ENCODE results near the gene USP40.

The USP40 gene

DNA sequence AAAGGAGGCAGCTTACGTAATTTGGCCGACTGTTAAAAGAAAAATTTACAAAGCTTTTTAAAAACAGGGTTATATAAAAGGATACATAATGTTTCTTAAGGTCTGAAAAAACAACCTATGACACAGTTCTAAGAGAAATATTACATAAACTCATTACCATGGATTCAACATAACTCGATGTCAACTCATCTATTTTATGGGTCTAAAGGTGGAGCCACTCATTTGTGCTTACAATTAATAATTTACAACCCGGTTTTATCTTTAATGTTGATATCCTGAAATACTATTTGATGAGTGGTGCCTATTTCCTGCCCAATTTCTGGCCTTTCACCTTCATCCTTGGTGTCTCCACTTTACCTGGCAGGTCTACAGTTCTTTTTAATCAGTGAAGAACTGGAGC is 15.1 kb downstream of the USP40 start:
- DNase-seq = no peak

DNA sequence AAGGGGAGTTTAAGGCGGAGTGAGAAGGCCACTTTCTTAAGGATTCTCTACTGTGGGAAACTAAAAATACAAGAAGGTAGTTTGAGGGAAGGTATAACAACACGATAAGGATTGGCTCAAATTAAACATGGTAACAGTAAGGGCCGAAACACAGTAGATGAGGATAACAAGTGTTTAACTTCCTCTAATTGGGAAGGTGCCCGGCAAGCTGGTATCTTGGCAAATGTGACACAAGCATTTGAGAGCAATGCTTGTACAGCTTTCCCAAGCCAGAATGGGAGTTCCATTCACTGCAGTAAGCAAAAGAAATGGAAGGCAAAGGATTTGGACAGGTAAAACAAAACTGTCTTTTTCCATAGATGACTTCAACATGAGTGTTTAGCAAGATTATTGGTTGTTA is 19.8 kb downstream of the USP40 start:
- no peak for DNase-seq

DNA sequence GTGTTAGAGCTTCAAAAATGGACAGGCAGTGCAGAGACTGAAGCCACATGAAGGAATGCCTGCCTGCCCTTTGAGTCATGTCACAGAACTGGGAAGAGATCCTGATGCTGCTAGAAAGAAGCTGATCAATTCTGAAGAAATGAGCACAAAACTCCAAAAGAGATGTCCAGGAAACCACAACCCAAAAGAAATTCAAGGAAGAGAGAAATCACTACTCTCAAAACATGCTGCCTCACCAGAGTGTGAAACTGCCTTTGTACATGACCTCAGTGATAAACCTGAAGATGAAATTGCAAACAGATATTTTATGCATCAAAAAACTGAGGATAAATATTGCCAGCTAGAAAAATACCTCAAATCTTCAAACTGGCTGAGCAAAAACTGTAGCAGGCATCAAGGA is 20.5 kb downstream of the USP40 start:
- no peak for DNase-seq

DNA sequence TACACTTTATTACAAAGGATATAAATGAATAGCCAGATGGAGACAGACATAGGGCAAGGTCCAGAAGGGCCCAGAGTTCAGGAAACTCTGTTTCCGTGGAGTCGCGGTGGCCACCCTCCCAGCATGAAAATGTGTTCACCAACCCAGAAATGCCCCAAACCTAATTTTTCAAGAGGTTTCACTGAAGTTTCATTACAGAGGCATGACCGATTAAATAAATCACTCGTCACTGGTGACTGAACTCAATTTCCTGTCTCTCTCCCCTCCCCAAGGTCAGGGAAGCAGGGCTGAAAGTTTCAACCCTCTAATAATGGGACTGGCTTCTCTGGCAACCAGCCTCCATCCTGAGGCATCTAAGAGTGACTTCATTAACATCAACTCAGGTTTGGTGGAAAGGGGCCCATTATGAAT is 22.4 kb downstream of the USP40 start:
- DNase-seq = no peak

DNA sequence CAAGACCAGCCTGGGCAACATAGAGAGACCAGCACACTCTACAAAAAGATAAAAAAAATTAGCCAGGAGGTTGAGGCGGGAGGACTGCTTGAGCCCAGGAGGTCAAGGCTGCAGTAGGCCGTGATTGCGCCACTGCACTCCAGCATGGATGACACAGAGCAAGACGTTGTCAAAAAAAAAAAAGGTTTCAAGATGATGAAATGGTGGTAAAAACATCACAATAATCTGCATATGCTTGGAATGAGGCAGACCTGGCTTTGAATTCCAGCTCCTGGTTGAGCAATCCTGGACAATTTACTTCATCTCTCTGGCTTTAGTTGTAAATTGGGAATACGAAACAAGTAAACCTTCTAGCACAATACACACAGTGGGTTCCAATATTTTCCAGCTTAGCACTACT is 24.1 kb downstream of the USP40 start:
- DNase-seq = no peak

- DNase-seq = no peak
Observed at GRCh38 chr2:233538741-233539140, 27.8 kb downstream of the USP40 start.

DNA sequence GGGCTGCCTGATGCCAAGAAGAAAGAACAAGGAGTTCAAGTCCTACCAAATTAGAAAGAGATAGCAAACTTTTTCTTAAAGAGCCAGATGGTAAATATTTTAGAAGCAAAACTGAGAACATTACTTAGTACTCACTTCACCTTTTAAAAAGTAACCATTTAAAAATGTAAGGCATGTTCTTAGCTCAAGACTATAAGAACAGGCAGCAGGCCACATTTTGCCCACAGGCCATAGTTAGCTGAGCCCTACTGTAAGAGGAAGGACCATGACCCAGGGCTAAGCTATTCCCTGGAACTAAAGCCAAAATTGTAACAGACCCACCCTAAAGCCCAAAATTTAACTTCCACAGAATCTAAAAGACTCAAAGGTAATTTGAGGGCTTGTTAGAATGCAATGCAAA is 31.3 kb downstream of the USP40 start:
- no peak for DNase-seq

GRCh38 chr2:233532971-233533370 is 33.6 kb downstream of the USP40 start:
- DNase-seq = no peak

GRCh38 chr2:233531955-233532354 is 34.6 kb downstream of the USP40 start:
- DNase-seq = no peak

DNA sequence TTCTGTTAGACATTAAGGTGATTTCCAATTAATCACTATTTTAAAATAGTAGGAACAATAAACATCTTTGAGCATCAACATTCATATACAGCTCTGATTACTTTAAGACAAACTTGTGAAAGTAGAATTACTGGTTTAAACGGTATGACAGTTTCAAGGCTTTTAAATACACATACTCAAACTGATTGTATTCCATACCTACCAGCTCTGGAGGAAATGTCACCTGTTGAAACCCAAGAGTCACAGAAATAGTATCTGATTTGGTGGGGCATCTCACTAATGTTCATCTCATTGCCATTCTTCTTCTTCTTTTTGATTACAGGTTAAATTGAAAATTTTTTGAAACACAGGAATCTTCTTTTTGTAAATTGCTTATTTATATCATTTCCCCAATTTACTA is 36.2 kb downstream of the USP40 start:
- no peak for DNase-seq

DNA sequence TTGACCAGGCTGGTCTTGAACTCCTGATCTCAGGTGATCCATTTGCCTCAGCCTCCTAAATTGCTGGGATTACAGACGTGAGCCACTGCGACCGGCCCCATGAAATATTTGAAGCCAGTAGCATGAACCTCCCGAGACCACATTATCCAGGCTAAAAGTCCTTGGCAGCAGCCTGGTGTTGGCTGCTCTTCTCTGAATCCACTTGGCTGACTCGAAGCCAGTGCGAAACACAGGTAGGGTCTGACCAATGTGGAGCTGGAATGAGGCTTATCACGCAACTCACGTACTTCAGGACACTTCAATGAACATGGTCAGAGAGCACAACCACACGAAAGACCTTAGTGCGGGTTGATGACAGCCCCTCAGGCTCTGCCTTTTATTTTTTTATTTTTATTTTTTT is 38.4 kb downstream of the USP40 start:
- DNase-seq = no peak

- DNase-seq = no peak
Observed at GRCh38 chr2:233525791-233526190, 40.8 kb downstream of the USP40 start.

- DNase-seq = no peak
Observed at GRCh38 chr2:233519787-233520611, 46.6 kb downstream of the USP40 start.

GRCh38 chr2:233513953-233514655 is 52.5 kb downstream of the USP40 start:
- no peak for DNase-seq

- DNase-seq = no peak
Observed at GRCh38 chr2:233503947-233504637, 62.5 kb downstream of the USP40 start.

- no peak for DNase-seq
Observed at GRCh38 chr2:233503481-233503880, 63.1 kb downstream of the USP40 start.

DNA sequence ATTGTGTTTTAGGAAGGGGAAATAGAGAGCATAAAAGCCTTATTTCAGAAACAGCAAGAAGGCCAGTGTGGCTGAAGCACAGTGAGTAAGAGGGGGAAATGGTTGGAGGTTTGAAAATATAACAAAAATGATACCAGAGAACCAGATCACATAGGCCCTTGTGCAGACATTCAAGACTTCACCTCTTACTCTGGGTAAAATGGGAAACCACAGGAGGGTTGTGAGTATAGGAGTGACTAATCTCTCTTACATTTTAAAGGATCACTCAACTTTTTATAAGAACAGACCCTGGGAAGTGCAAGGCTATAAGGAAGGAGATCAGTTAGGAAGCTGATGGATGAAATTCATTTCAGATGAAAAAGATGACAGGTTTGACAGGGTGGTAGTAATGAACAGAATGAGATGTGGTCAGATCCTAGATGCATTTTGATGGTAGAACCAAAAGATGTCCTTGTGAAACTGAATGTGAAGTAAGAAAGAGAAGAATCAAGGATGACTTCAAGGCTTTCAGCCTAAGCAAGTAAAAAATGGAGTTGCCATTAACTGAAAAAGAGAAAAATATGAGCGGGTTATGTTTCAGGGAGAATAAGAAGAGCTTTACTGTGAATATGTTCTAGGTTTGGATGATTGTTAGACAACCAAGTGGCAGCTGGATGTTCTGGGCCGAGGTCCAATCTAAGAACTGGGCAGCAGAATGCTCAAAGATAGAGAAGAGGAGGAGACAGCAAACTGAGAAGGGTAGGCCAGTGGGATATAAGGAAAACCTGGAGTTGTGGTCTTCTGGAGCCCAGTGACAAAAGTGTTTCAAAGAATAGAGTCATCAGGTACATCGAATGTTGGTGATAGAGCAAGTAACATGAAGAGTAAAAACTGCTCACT is 65.1 kb downstream of the USP40 start:
- DNase-seq = no peak

DNA sequence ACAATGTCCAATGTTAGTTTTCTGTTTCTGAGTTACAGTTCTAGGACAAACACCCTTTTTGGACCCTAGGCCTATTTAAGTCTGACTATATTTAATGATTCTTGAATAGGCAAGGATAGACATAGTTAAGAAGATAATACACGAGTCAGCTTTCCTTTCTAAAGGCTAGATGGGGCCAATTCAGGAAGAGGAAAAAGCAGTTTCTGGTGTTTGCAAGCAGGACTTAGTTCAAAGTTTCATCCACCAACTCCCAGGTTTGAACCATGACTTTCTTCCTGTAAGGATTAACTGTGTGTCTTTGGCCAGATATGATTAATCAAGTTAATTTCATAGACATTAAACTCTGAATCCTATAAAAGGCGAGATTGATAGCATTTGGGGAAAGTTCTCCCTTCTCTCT is 66.7 kb downstream of the USP40 start:
- DNase-seq = no peak

- no peak for DNase-seq
Observed at GRCh38 chr2:233498126-233498525, 68.5 kb downstream of the USP40 start.

DNA sequence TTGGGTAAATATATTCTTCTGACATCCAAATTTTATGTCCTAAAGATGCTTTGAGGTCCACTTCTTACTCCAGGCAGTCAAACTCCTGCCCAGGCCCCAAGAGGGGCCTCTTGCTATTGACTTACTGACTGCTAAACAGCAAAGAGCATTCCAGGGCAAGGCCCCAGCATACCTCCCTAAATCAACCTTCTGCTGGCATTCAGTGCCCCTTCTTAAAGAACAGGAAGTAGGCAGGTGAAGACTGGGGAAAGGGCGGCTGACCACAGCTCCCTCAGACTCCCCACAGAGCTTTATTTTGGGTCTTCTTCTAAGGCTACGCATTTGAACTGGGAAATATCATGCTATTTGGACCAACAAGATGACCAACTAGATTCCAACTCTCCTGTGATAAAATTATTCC is 68.9 kb downstream of the USP40 start:
- no peak for DNase-seq

GRCh38 chr2:233495503-233496496 is 70.8 kb downstream of the USP40 start:
- no peak for DNase-seq

DNA sequence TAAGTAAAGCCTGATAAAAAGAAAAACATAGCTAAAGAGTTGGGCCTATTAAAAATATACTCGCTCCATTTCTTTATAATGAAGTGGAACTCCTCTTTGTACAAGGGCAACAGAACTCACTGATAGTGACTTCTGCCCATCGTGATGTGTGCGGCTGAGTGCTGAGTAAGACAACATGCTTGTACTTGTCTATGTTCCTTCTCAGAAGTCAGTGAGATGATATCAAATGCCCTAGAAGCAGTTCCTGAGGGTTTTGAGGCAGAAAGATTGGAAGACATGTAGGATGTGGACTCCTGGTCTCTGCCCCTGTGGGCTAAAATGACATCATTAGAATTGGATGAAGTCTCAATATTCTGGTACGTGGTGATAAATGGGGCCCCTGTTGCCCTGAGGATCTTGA is 73.8 kb downstream of the USP40 start:
- DNase-seq = no peak
